ENCODE measurements around the gene CUL1.

The CUL1 gene

GRCh38 chr7:148698397-148699023 lies at the start of gene CUL1:
Gene CUL1 (plus strand): TSS chr7:148698903. CDS start chr7:148730123, 31,220 bp downstream.
- DNase-seq, result peak; percentile 80

DNA sequence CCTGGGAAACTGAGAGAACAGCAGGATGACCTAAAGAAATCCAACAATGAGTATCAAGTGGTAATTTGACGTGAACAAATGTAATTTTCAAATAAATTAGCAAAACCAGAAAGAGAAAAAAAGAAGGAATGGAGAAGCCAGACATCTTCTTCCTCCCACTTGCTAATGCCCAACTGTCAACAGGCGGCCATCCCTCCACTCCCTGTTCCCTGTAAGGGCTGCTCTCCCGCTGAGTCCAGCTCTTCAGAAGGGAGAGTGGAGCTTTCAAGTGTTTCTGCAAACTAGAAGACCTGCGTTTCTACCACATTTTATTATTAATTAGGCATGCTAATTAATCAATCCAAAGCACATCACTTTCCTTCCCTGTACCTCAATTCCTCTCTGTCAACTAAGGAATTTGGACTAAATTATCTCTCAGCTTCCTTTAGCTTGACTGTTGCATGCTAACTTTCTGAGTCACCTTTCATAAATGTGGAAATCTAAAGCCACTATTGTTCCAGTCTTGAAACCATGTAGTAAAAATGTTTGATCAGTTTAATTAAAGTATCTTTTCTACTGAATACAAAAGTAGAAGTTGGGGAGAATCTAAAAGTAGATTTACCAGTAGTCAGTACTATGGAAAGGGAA lies 48.4 kb upstream of the CUL1 start:
- no peak for DNase-seq

- DNase-seq, result no peak
Observed at GRCh38 chr7:148652773-148653172, 45.9 kb upstream of the CUL1 start.

- DNase-seq, result no peak
Observed at GRCh38 chr7:148657929-148658328, 40.8 kb upstream of the CUL1 start.

DNA sequence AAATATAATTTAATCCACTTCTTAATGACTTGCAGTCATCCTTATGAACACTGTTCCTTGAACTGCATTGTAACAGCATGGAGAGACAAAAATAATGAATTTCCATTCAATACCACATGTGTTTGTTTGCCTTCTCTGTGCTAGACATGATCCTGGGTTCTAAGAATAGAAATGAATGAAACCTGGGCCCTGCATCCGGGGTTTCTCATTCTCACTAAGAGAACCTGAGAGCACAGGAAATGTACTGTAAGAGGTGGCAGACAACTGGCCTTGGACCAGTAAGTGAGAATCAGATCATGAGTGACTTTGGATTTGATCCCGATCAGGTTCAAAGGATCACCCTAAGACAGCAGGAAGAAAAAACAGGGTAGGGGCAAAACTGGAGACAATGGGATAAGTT lies 37.2 kb upstream of the CUL1 start:
- no peak for DNase-seq

- no peak for DNase-seq
Observed at GRCh38 chr7:148662646-148663045, 36.1 kb upstream of the CUL1 start.

DNA sequence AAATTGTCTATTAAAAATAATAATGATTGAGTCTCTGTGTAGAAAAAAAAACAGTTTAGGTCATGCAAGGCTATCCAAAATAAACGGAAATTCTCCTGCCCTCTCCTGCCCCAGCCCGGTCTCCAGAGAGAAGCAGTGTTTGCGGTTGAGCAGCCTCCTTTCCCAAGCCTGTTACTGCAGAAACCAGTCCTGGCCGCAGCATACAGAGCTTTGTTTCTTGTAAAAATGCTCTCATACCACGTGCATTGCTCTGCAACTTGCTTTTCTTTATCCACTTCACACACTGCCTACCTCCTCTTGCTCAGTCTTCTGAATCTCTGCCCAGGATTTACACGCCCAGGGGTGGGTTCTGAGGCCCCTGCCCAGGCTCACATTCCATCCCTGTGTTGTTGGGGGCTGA lies 34.4 kb upstream of the CUL1 start:
- DNase-seq, result no peak

DNA sequence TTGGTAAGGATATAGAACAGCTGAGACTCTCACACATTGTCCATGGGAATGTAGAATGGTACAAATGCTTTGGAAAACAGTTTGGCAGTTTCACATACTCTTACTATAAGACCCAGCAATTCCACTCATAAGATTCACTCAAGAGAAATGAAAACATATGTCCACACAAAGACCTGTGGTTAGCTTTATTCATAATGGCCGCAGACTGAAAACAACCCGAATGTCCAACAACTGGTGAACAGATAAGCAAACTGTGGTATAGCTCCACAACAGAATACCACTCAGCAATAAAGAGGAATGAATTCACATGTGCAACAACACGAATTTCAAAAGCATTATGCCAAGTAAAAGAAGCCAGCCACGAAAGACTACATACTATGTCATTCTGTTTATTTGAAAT lies 33.5 kb upstream of the CUL1 start:
- no peak for DNase-seq

DNA sequence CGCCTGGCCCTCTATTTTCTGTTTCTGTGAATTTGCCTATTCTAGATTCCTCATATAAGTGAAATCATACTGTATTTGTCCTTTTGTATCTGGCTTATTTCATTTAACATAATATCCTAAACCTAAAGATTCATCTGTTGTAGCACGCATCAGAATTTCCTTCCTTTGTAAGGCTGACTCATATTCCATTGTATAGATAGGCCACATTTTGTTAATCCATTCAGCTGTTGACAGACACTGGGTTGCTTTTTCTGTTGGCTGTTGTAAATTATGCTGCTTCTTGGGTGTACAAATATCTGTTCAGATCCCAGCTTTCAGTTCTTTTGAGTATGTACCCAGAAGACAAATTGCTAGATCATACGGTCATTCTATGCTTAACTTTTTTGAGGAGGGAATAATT lies 28.8 kb upstream of the CUL1 start:
- DNase-seq, result no peak

DNA sequence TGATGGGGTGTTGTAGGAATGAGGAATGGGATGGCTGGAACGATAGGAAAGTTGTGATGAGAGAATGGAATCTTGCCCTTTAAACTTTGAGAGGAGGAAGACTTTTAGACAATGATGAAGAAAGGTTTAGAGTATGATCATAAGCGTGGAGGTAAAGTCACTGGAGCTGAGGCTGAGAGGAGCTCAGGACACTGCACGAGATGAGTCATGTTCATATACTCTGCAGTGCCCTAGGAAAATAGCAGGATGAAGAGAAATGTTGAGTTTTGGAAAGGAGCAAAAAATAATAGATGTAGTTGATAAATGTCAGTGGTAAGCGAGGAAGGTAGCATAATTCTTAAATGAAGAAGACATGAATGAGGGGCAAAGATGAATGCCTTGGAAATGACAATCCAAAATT lies 28.3 kb upstream of the CUL1 start:
- DNase-seq, result no peak

GRCh38 chr7:148670807-148671206 lies 27.9 kb upstream of the CUL1 start:
- no peak for DNase-seq

- no peak for DNase-seq
Observed at GRCh38 chr7:148672041-148672440, 26.7 kb upstream of the CUL1 start.

DNA sequence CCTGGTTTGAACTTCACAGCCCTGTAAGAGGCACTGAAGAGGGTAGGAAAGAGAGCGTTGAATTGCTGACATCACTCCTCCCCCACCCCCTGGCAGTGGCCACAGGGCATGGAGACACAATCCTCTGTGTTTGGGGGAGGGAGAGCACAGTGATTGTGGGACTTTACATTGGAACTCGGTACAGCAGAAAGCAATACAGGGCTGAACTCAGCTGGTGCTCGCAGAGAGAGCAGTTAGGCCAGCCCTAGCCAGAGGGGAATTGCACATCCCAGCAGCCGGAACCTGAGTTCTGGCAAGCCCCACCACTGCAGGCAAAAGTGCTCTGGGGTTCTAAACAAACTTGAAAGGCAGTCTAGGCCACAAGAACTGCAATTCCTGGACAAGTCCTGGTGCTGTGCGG lies 24.0 kb upstream of the CUL1 start:
- DNase-seq, result no peak

DNA sequence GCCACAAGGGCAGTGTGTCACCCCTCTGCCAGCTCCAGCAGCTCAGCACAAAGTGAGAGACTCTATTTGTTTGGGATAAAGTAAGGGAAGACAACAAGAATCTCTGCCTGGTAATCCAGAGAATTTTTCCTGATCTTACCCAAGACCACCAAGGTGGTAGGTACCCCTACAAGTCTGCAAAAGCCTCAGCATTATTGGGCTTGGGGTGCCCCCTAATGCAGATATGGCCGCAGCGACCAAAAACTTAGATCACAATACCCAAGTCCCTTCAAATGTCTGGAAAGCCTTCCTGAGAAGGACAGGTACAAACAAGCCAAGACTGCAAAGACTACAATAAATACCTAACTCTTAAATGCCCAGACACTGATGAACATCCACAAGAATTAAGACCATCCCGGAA lies 22.4 kb upstream of the CUL1 start:
- no peak for DNase-seq

DNA sequence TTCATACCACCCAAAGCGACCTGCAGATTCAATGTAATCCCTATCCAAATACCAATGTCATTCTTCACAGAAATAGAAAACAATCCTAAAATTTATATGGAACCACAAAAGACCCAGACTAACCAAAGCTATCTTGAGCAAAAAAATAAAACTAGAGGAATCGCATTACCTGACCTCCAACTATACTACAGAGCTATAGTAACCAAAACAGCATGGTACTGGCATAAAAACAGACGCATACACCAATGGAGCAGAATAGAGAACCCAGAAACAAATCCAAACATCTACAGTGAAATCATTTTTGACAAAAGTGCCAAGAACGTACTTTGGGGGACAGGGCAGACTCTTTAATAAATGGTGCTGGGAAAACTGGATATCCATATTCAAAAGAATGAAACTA lies 16.9 kb upstream of the CUL1 start:
- DNase-seq, result no peak

GRCh38 chr7:148684289-148684830 lies 14.3 kb upstream of the CUL1 start:
- DNase-seq, result no peak

GRCh38 chr7:148686312-148686937 lies 12.3 kb upstream of the CUL1 start:
- no peak for DNase-seq

GRCh38 chr7:148687555-148687954 lies 11.1 kb upstream of the CUL1 start:
- no peak for DNase-seq

GRCh38 chr7:148688526-148688925 lies 10.2 kb upstream of the CUL1 start:
- DNase-seq, result no peak

DNA sequence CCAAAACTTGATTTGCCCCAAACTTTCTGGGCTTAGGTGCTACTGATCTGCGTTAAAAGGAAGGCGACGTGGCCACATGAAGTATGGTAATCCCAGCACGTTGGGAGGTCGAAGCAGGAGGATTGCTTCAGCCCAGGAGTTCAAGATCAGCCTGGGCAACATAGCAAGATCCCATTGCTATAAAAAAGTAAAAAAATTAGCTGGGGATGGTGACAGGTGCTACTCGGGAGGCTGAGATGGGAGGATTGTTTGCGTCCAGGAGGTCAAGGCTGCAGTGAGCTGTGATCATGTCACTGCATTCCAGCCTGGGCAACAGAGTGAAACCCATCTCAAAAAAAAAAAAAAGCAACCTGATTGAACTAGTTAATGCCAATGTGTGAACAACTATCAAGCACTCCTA lies 5.1 kb upstream of the CUL1 start:
- DNase-seq, result no peak

- no peak for DNase-seq
Observed at GRCh38 chr7:148694631-148695030, 4.1 kb upstream of the CUL1 start.

DNA sequence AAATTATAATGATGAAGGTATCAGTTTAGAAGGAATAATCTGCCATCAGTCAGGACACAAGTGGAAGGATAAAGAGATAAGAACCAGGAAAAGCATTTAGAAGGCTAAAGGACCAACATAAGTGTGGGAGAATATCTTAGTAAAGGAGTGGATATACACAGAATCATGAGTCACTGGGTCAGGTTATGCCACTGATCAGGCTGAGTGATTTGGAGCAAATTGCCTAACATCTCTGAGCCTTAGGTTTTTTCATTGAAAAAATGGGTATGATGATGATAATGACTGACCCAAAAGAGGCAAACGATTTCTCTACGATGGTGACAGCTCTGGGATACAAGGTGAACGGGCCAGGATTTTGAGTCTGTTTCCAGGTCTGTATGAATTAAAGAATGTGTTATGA lies 2.8 kb upstream of the CUL1 start:
- DNase-seq, result no peak

DNA sequence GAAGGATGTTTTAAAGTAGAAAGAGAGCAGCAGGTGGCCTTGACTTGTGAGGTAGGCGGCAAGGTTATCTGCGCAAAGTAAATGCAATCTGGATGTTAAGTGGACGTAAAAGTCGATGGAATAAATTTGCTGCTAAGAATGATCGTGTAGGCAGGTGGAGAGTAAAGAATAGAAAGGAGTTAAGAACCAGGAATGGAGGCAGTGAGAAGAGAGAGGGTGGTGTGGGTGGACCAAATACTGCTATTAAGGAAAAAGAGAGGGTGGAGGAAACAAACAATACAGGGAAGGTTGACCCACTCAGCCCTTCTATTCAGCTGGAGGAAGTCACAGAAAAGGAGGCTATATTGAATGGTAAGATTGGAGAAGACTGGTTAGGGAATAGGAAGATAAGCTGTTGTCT lies 1.9 kb upstream of the CUL1 start:
- no peak for DNase-seq

GRCh38 chr7:148697256-148698006 lies 1.3 kb upstream of the CUL1 start:
- no peak for DNase-seq
